Measurements from ENCODE around the gene PYCR2. TPM values are rescaled to one million over a fixed set of nuclear protein-coding genes. Genes with fewer than 3 reads are reported as not detected.
"Not testable (repeated sequence)": the region's sequence is repeated elsewhere in the genome, so short reads cannot be mapped to it uniquely, and the experiment has no call there.

The PYCR2 gene
- total RNA-seq, 1 experiment from 2014 or later, result 104 TPM

DNA sequence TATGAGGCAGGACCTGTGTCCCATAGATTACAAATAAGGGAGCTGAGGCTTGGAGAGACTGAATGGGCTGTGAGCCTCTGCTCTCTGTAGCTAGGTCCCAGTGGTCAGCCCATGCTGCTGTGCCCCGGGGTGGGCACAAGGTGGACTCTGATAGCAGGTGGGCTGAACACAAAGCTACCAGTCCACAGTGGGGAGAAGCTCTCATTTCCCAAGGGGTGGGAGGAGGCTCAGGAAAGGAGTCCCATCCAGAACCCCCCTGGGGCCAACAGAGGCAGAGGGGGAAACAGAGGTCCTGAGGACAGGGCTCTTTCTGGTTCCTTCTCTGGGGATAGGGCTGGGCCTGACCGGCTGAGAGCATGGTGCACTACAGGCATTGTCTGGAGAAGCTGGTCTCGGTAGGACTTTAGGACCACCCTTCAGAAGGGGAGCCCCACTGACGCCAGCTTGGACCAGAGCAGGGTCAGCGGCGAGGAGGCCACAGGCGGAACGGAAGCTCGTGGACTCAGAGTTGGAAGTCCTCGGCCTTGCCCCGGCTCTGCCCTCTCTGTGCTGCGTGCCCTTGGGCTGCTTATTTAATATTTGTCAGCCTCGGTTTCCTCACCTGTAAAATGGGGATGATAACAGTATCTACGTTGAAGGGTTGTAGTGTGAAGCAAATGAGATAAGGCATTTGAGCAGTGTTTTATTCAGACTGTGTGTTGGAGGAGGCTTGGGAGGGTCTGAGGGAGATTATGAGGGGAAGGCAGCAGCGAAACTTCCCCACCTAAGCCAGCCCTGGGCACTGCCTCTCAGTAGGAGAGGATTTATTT lies 48.5 kb upstream of the PYCR2 start:
- no peak overlapping the region for H2AK5ac ChIP-seq (ENCODE audit: insufficient read length, low read length)
- no peak overlapping the region for H2BK5ac ChIP-seq (ENCODE audit: insufficient read length, low read length)
- H3K27me3 ChIP-seq (ENCODE audit: insufficient read depth, low read length), result no peaks in the 10 kb centered on the region
- no peak overlapping the region; a peak in 1 of 5 replicates for H3K4me3 Mint-ChIP-seq
- no peak overlapping the region for H3K4me2 ChIP-seq (ENCODE audit: insufficient read depth, insufficient read length, low read length)
- TF ChIP-seq, protein P1, sequence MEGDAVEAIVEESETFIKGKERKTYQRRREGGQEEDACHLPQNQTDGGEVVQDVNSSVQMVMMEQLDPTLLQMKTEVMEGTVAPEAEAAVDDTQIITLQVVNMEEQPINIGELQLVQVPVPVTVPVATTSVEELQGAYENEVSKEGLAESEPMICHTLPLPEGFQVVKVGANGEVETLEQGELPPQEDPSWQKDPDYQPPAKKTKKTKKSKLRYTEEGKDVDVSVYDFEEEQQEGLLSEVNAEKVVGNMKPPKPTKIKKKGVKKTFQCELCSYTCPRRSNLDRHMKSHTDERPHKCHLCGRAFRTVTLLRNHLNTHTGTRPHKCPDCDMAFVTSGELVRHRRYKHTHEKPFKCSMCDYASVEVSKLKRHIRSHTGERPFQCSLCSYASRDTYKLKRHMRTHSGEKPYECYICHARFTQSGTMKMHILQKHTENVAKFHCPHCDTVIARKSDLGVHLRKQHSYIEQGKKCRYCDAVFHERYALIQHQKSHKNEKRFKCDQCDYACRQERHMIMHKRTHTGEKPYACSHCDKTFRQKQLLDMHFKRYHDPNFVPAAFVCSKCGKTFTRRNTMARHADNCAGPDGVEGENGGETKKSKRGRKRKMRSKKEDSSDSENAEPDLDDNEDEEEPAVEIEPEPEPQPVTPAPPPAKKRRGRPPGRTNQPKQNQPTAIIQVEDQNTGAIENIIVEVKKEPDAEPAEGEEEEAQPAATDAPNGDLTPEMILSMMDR (conservative IDR thresholded peaks at IDR 0.05), result no peak
- H4K20me1 ChIP-seq (ENCODE audit: control insufficient read depth, insufficient read depth, insufficient read length), result no peaks in the 10 kb centered on the region
- peaks cover 4 to 6% of the 10 kb centered on the region in 2 experiments; a peak in 3 of 4 replicates for H3K4me1 Mint-ChIP-seq
- H3T11ph ChIP-seq (ENCODE audit: low read length), result no peak overlapping the region
- no peak overlapping the region for H2BK20ac ChIP-seq (ENCODE audit: low read depth, low read length, poor library complexity, severe bottlenecking)
- H2BK120ac ChIP-seq (ENCODE audit: low read depth, low read length, poor library complexity, severe bottlenecking), result no peak overlapping the region
- no peaks in the 10 kb centered on the region for H3K27me3 Mint-ChIP-seq (ENCODE audit: low read depth)
- H4K5ac ChIP-seq (ENCODE audit: insufficient read length, low read depth, low read length), result no peak overlapping the region
- H3K27ac ChIP-seq (ENCODE audit: insufficient read length, low read depth, low read length), result no peak overlapping the region
- H3K18ac ChIP-seq (ENCODE audit: insufficient read length, low read depth, low read length), result no peak overlapping the region
- H3K79me1 ChIP-seq (ENCODE audit: insufficient read depth, low read depth, low read length, poor library complexity, severe bottlenecking), result no peaks in the 10 kb centered on the region
- H3K36me3 Mint-ChIP-seq (ENCODE audit: insufficient read depth in 1 of 3, low read depth in 3 of 3), result peaks cover 0 to 15% (median 8%) of the 10 kb centered on the region in 3 experiments
- H3K9ac ChIP-seq (ENCODE audit: extremely low read depth, insufficient read length, low read length), result no peak overlapping the region
- H2AFZ ChIP-seq (ENCODE audit: low read length), result no peak overlapping the region
- H3K23ac ChIP-seq (ENCODE audit: insufficient read length, low read depth, low read length), result no peak overlapping the region
- H3K9me3 Mint-ChIP-seq, result peaks cover 7 to 11% of the 10 kb centered on the region in 2 experiments; a peak in 4 of 5 replicates
- no peak for DNase-seq
- H2BK15ac ChIP-seq (ENCODE audit: low read depth, low read length), result no peak overlapping the region
- no peaks in the 10 kb centered on the region for H3K79me2 ChIP-seq (ENCODE audit: insufficient read depth, low read length)
- no peak overlapping the region for H3K4ac ChIP-seq (ENCODE audit: low read depth, low read length)
- H3K56ac ChIP-seq (ENCODE audit: insufficient read length, low read depth, low read length), result no peak overlapping the region
- H3K9me3 ChIP-seq (ENCODE audit: control insufficient read depth, low read depth, low read length), result no peaks in the 10 kb centered on the region
- H3K23me2 ChIP-seq (ENCODE audit: insufficient read length, low read depth, low read length, poor library complexity, severe bottlenecking), result no peaks in the 10 kb centered on the region
- no CpG with 5 or more reads among the region's 15 CpGs for WGBS (ENCODE audit: extremely low coverage, insufficient read length, low lambda C conversion rate)
- H2BK12ac ChIP-seq (ENCODE audit: insufficient read length, low read depth, low read length), result no peak overlapping the region
- no peak overlapping the region for H4K8ac ChIP-seq (replicated peaks; ENCODE audit: insufficient read length, low read depth, low read length)
- no peak overlapping the region for H3K27ac Mint-ChIP-seq
- no peaks in the 10 kb centered on the region for H3K4me1 ChIP-seq (ENCODE audit: insufficient read depth, low read length)
- H3K14ac ChIP-seq (ENCODE audit: insufficient read depth, low read length), result no peak overlapping the region
- no peak overlapping the region for H4K91ac ChIP-seq (ENCODE audit: insufficient read length, low read depth, low read length)

DNA sequence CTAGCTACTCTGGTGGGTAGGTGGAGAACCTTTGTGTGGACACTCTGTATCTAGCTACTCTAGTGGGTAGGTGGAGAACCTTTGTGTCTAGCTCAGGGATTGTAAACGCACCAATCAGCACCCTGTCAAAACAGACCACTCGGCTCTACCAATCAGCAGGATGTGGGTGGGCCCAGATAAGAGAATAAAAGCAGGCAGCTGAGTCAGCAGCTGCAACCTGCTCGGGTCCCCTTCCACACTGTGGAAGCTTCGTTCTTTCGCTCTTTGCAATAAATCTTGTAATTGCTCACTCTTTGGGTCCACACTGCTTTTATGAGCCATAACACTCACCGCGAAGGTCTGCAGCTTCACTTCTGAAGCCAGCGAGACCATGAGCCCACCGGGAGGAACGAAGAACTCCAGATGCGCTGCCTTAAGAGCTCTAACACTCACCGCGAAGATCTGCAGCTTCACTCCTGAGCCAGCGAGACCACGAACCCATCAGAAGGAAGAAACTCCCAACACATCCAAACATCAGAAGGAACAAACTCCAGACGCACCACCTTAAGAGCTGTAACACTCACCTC lies 46.6 kb upstream of the PYCR2 start:
- not testable (repeated sequence) for H3K18ac ChIP-seq (ENCODE audit: insufficient read length, low read depth, low read length); H3K14ac ChIP-seq (ENCODE audit: insufficient read depth, low read length); H3T11ph ChIP-seq (ENCODE audit: low read length); H2BK12ac ChIP-seq (ENCODE audit: insufficient read length, low read depth, low read length); H3K9me3 Mint-ChIP-seq; H3K27ac ChIP-seq (ENCODE audit: insufficient read length, low read depth, low read length); H2BK20ac ChIP-seq (ENCODE audit: low read depth, low read length, poor library complexity, severe bottlenecking); H3K4me1 Mint-ChIP-seq; H3K56ac ChIP-seq (ENCODE audit: insufficient read length, low read depth, low read length); H3K4me1 ChIP-seq (ENCODE audit: insufficient read depth, low read length); H3K27me3 Mint-ChIP-seq (ENCODE audit: low read depth); H4K5ac ChIP-seq (ENCODE audit: insufficient read length, low read depth, low read length); H2BK120ac ChIP-seq (ENCODE audit: low read depth, low read length, poor library complexity, severe bottlenecking); H3K27me3 ChIP-seq (ENCODE audit: insufficient read depth, low read length); DNase-seq; H3K27ac Mint-ChIP-seq; H3K79me1 ChIP-seq (ENCODE audit: insufficient read depth, low read depth, low read length, poor library complexity, severe bottlenecking); H3K4ac ChIP-seq (ENCODE audit: low read depth, low read length); H2BK5ac ChIP-seq (ENCODE audit: insufficient read length, low read length); H3K23me2 ChIP-seq (ENCODE audit: insufficient read length, low read depth, low read length, poor library complexity, severe bottlenecking); H2AFZ ChIP-seq (ENCODE audit: low read length); H3K4me2 ChIP-seq (ENCODE audit: insufficient read depth, insufficient read length, low read length); H3K23ac ChIP-seq (ENCODE audit: insufficient read length, low read depth, low read length); H3K9ac ChIP-seq (ENCODE audit: extremely low read depth, insufficient read length, low read length); H4K20me1 ChIP-seq (ENCODE audit: control insufficient read depth, insufficient read depth, insufficient read length); H2AK5ac ChIP-seq (ENCODE audit: insufficient read length, low read length); H4K91ac ChIP-seq (ENCODE audit: insufficient read length, low read depth, low read length); H3K4me3 Mint-ChIP-seq; H3K9me3 ChIP-seq (ENCODE audit: control insufficient read depth, low read depth, low read length); H3K79me2 ChIP-seq (ENCODE audit: insufficient read depth, low read length); H3K36me3 Mint-ChIP-seq (ENCODE audit: insufficient read depth in 1 of 3, low read depth in 3 of 3); H4K8ac ChIP-seq (replicated peaks; ENCODE audit: insufficient read length, low read depth, low read length); H2BK15ac ChIP-seq (ENCODE audit: low read depth, low read length)
- no CpG with 5 or more reads among the region's 16 CpGs for WGBS (ENCODE audit: extremely low coverage, insufficient read length, low lambda C conversion rate)
